ENCODE data around the gene POLG. TPM values are rescaled to one million over a fixed set of nuclear protein-coding genes. Genes with fewer than 3 reads are reported as not detected.
A peak's percentile ranks its signal among the peaks of the same experiment; 100 is the strongest.

POLG gene
- total and polyA plus RNA-seq, 2 of the 13 experiments (the other 11 are each of a cell fraction or from before 2014, with no cell fraction given): 26.6 to 35.5 TPM

GRCh38 chr15:89332446-89332845 is 2.2 kb downstream of the POLG start:
- in situ Hi-C loops (cut with HindIII; ENCODE audit: extremely low pct_ligation_motif_present, low pct_unique_long_range_greater_than_20kb): no loop called here
- peaks cover 27% of the 10 kb centered on the region for H3K79me2 ChIP-seq (ENCODE audit: insufficient read depth, low read length)

More at GRCh38 chr15:89332446-89332845, 2.2 kb downstream of the POLG start:
- no peak for ATAC-seq
- H3K9ac ChIP-seq (ENCODE audit: insufficient read depth, low read depth, low read length): 0 out of 2 replicates have a peak overlapping the region, but pooled peaks have one; percentile 21
- peaks cover 7% of the 10 kb centered on the region; the same call in 1 of the 2 replicates for H4K20me1 ChIP-seq (ENCODE audit: insufficient read depth, low read length)
- BruUV-seq (replicated peaks): no TSS peak
- no peak overlapping the region for H2AFZ ChIP-seq (ENCODE audit: low read length)
- peak; percentile 28 for DNase-seq (ENCODE audit: low spot score)
- WGBS (ENCODE audit: low lambda C conversion rate): 32% methylated on average over 10 of the region's 10 CpGs
- peaks cover 56% of the 10 kb centered on the region for H3K4me1 ChIP-seq (ENCODE audit: insufficient read depth, low read length)
- no peak overlapping the region; a peak in 2 of 6 replicates for H3K4me3 ChIP-seq (replicated peaks in 1 of 3; ENCODE audit: insufficient read depth in 1 of 3, low read depth in 2 of 3, low read length in 3 of 3)
- no peaks in the 10 kb centered on the region for H3K9me3 ChIP-seq (ENCODE audit: low read length)
- CTCF ChIA-PET (ENCODE audit: low intra/inter-chr PET ratio, low total read pairs): no interaction called here
- POLR2A ChIA-PET: no interaction called here
- H3K4me2 ChIP-seq (ENCODE audit: low read depth, low read length): peak overlapping the region; percentile 92
- peak; percentile 67 for TF ChIP-seq ZNF740 (CRISPR knock-in tag; IDR thresholded peaks at IDR 0.05)
- no peak for TF ChIP-seq ZNF607 (CRISPR knock-in tag; IDR thresholded peaks at IDR 0.05; ENCODE audit: borderline replicate concordance)
- TF ChIP-seq CTCF (CRISPR knock-in tag; IDR thresholded peaks at IDR 0.05): peak; percentile 31
- peak; percentile 89 for TF ChIP-seq PATZ1 (CRISPR knock-in tag; IDR thresholded peaks at IDR 0.05)
- H3K27me3 ChIP-seq (ENCODE audit: control insufficient read depth in 1 of 2, insufficient read depth in 2 of 2, low read length in 2 of 2): no peaks in the 10 kb centered on the region; a peak in 1 of 5 replicates
- no peak overlapping the region for H3K27ac ChIP-seq (ENCODE audit: extremely low read length, insufficient read depth, low read length)
- no peak for FAIRE-seq
- intact Hi-C loops (cut with micrococcal nuclease; ENCODE audit: unreplicated experiment): no loop called here
- peaks cover 26 to 51% of the 10 kb centered on the region in 2 experiments for H3K36me3 ChIP-seq (replicated peaks in 1 of 2; ENCODE audit: control insufficient read depth in 1 of 2, insufficient read depth in 2 of 2, low read length in 2 of 2)

Data from HepG2 (cell line).